Measurements from ENCODE around the gene ONECUT2. TPM values are rescaled to one million over a fixed set of nuclear protein-coding genes. Genes with fewer than 3 reads are reported as not detected.
"Not testable (repeated sequence)": the region's sequence is repeated elsewhere in the genome, so short reads cannot be mapped to it uniquely, and the experiment has no call there.

The ONECUT2 gene
- total RNA-seq, 2 experiments from 2014 or later = 0.02 TPM; not detected in 1

DNA sequence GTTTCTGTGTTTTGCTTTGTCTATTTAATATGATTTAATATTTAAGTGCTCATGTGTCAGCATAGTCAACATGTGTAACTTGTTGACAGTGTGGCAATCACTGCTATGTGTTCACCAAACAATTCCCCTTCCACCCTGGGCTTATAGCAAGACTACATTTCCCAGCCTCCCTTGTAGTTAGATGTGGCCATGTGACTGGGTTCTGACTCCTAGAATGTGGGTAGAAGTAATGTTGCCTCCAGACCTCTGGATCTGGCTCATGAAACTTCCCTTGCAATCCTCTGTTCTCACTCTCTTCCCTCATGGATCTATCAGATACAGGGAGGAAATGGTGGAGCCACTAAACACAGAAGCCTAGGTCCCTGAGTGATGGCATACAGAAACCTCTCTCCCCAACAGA is 87.2 kb downstream of the ONECUT2 start:
- H3K4me1 Mint-ChIP-seq (ENCODE audit: low read depth); POLR2A ChIA-PET; H3K9me3 Mint-ChIP-seq; H3K4me3 Mint-ChIP-seq; H3K36me3 Mint-ChIP-seq; intact Hi-C loops (cut with micrococcal nuclease); H3K27ac Mint-ChIP-seq; CTCF ChIA-PET; DNase-seq: not testable (repeated sequence)
- peaks cover 15% of the 10 kb centered on the region for H3K27me3 Mint-ChIP-seq

DNA sequence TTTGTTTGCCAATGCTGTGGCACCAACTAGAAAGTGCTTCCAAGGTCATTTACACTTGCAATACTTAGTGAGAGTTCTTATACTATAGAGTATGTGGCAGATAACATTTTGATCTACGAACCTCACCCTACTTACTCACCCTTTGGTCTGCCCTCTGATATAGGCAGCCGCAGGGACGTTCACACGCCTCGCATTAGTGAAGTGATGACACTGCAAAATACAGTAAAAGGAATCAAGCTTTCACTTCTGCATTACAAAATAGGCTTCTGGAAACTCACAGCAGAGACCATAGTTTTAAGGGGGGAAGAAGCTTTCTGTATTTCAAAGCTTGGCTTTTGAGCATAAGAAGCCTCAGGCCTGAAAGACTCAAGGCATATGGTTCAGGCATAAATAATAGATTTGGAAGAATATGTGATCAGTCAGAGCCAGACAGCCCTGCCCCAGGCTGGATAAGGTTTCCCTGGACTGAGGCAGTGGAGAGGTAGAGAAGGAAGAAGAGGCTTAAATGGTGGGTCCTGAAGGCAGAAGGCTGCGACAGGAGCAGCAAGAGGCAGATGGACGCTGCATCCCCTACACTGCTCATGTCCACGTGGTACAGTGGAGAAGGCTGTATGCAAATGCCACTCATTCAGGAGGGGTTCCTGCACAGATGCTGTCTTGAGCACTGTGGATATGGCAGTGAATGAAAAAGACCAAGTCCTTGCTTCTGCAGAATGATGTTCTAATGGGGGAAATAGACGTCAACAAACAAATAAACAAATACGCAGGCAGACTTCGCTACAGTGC is 88.2 kb downstream of the ONECUT2 start:
- CTCF ChIA-PET = no interaction called here

DNA sequence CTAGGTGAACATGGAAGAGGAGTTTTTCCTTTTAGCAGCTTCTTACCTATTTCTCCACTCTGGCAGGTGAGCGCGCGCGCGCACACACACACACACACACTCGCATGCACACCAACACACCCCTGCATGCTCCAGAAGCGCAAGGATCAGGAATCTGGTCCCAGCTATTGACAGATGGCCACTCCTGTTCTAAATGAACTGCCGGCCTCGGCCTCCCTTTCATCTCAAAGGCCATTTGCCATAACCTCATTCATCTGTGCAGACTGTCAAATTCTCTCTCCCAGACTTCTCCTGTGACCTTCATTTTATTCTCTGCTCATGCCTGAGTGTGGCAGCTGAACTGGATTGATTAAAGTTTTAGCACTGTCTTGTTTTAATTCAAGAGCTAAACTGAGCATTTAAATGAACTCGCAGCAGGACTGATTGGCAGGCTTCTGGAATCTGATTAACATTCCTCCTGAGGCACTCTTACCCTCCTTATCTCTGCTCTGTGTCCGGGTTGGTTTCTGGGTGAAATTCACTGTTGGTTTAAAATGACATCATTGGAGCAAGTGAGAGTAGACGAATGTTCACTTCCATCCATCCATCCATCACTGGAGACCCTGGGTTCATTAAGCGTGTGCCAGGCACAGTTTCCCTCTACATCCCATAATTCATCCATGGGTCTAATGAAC is 92.5 kb downstream of the ONECUT2 start:
- POLR2A ChIA-PET = no interaction called here
- DNase-seq = no peak
- Mint-ChIP-seq H3K27ac (no peak overlapping the region), H3K4me3 (no peak overlapping the region), H3K9me3 (no peaks in the 10 kb centered on the region), H3K4me1 (ENCODE audit: low read depth) (no peaks in the 10 kb centered on the region), H3K36me3 (no peaks in the 10 kb centered on the region), H3K27me3 (no peaks in the 10 kb centered on the region)
- intact Hi-C loops (cut with micrococcal nuclease) = no loop called here
- CTCF ChIA-PET = no interaction called here

More for the DNA sequence above, 88.2 kb downstream of the ONECUT2 start:
- Mint-ChIP-seq H3K9me3 (no peaks in the 10 kb centered on the region), H3K27me3 (peaks cover 12% of the 10 kb centered on the region), H3K36me3 (no peaks in the 10 kb centered on the region), H3K4me3 (no peak overlapping the region), H3K27ac (no peak overlapping the region), H3K4me1 (ENCODE audit: low read depth) (no peaks in the 10 kb centered on the region)
- POLR2A ChIA-PET = no interaction called here
- intact Hi-C loops (cut with micrococcal nuclease) = no loop called here
- DNase-seq = no peak

DNA sequence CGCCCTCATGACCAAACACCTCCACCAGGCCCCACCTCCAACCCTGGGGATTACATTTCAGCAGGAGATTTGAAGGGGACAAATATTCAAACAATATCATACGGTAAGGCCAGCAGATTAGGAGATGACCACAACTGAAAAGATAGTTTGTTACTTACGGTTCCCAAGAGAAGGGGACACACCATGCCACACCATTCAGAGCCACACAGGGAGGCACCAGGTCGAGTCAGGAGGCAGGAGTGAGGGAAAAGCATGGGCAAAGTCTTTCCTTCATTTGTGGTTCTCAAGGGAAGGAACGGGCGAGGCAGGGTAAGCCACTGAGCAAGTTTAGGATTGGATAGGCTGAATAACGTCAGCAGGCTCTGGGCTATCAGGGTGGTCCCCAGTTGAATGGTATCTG is 94.0 kb downstream of the ONECUT2 start:
- H3K36me3 Mint-ChIP-seq = no peaks in the 10 kb centered on the region
- DNase-seq = no peak
- intact Hi-C loops (cut with micrococcal nuclease) = no loop called here
- H3K27me3 Mint-ChIP-seq = no peaks in the 10 kb centered on the region
- H3K4me1 Mint-ChIP-seq (ENCODE audit: low read depth) = no peaks in the 10 kb centered on the region
- no peak overlapping the region for H3K27ac Mint-ChIP-seq
- ChIA-PET POLR2A (interaction anchor here (0.5 kb wide), 1 partner anchor 515 kb away, joined by 6 read pairs; no protein-coding TSS in a partner anchor), CTCF (no interaction called here)
- H3K4me3 Mint-ChIP-seq = no peak overlapping the region
- no peaks in the 10 kb centered on the region for H3K9me3 Mint-ChIP-seq

DNA sequence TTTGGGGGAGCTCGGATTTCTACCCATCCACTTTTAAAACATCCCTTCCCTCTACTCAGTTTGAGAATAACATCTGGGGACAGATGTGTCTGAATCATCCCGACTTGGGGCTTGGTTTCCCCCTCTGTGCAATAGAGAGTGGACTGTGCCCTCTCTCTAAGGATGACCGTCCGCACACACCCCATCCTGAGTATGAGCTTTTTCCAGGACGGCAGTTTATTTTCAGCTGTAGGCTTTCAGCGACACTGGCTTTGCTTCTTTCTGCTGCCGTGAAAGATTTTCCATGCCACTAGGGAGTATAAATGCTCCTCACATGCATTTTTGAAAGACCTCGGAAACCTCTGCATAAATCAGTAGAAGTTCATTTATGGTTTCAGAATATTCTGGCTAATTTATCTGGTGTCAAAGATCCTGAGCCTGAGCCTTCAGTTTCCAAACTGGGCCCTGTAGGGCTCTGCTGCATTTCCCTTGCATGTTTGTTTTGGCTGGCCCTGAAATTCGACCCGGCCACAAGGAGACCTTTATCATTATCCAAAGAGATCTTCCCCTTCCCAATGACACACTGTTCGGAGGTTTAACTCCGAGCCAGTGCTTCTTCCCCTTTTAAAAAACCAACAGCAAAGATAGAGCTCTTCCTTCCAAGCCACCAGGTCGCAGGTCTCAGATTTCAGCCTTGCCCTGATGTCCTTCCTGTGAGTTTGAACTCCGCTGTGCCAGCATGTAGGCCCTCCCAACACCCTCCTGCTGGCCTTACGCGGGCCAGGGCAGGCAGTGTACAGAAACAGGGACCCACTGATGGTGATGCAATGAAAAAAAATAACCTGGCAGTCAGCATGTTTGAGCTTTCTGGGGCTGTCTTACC is 98.1 kb downstream of the ONECUT2 start:
- ChIA-PET POLR2A (no interaction called here), CTCF (no interaction called here)
- intact Hi-C loops (cut with micrococcal nuclease) = no loop called here

DNA sequence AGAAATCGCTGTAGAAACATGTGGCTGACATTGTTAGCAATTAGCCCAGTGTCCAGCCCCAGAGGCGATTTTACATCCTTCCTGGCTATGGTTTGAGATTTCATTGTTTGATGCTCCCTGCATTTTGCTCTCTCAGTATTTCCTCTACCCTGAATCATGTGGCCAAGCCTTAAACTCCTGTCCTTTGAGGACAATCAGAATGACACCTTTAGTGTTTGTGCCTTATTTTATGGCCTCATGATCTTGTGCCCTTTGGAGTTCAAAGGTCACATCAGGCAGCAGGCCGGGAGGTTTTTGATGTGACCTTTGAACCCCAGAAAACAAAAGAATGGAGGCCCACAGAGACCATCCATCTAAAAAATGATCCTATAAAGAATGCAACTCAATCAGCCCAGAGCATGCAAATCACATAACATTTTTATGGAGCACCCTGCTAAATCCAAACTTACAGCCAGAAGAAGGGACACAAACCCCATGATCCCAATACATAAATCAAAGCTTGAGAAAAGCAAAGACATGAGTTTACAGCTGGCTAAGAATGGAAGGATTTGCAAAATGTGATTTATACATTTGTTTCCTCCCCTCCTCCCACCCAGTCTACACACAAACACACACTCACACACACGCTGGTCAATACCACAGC is 98.8 kb downstream of the ONECUT2 start:
- Mint-ChIP-seq H3K27me3 (no peaks in the 10 kb centered on the region), H3K27ac (no peak overlapping the region), H3K4me1 (ENCODE audit: low read depth) (no peaks in the 10 kb centered on the region), H3K4me3 (no peak overlapping the region), H3K9me3 (no peaks in the 10 kb centered on the region), H3K36me3 (no peaks in the 10 kb centered on the region)
- POLR2A ChIA-PET = no interaction called here
- DNase-seq = no peak
- CTCF ChIA-PET = no interaction called here
- intact Hi-C loops (cut with micrococcal nuclease) = no loop called here

More for the DNA sequence above, 98.1 kb downstream of the ONECUT2 start:
- no peaks in the 10 kb centered on the region for H3K9me3 Mint-ChIP-seq
- no peak overlapping the region for H3K27ac Mint-ChIP-seq
- no peaks in the 10 kb centered on the region for H3K27me3 Mint-ChIP-seq
- no peak overlapping the region for H3K4me3 Mint-ChIP-seq
- no peaks in the 10 kb centered on the region for H3K4me1 Mint-ChIP-seq (ENCODE audit: low read depth)
- no peak for DNase-seq
- no peaks in the 10 kb centered on the region for H3K36me3 Mint-ChIP-seq

DNA sequence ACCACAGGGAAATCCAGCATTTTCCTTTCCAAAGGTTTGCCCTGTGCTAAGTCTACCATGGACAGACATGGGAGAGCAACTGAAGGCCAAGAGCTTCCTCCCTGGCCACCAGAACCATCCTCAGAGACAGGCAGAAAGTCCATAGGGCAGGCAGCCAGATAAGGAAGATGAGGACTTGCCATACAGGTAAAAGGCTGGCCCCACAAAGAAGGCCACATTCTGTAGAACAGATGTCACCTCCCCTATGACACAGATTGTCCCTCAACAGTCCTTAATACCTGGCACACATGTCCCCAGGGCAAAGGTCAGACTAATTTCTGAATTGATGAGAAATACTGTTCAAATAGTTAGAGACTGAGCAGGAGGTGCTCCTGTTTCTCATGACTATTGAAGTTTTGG is 99.3 kb downstream of the ONECUT2 start:
- no peak for DNase-seq
- Mint-ChIP-seq H3K27ac (no peak overlapping the region), H3K9me3 (no peaks in the 10 kb centered on the region), H3K27me3 (no peaks in the 10 kb centered on the region), H3K36me3 (no peaks in the 10 kb centered on the region), H3K4me1 (ENCODE audit: low read depth) (no peaks in the 10 kb centered on the region), H3K4me3 (no peak overlapping the region)
- intact Hi-C loops (cut with micrococcal nuclease) = no loop called here
- ChIA-PET POLR2A (no interaction called here), CTCF (no interaction called here)

DNA sequence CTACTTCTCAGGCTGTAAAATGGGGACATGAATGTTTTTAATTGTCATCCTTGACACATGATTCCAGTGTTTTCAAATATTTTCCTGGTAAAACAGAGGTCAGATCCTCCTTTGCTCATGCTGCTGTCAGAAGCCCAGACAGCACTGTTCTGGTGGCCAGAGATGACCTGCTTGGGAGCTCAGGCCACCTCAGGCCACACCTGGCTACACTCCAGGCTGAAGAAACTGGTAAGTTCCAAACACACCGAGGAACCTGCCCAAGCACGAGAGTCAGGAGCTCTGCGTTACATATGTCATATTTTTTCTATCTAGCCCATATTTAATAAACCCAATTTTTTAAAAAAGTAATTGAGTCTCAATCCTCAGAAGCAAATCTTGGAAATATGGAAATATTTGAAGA is 103.4 kb downstream of the ONECUT2 start:
- Mint-ChIP-seq H3K27me3 (no peaks in the 10 kb centered on the region), H3K4me3 (no peak overlapping the region), H3K4me1 (ENCODE audit: low read depth) (no peaks in the 10 kb centered on the region), H3K27ac (no peak overlapping the region), H3K36me3 (no peaks in the 10 kb centered on the region), H3K9me3 (no peaks in the 10 kb centered on the region)
- ChIA-PET POLR2A (no interaction called here), CTCF (no interaction called here)
- intact Hi-C loops (cut with micrococcal nuclease) = no loop called here
- DNase-seq = no peak

DNA sequence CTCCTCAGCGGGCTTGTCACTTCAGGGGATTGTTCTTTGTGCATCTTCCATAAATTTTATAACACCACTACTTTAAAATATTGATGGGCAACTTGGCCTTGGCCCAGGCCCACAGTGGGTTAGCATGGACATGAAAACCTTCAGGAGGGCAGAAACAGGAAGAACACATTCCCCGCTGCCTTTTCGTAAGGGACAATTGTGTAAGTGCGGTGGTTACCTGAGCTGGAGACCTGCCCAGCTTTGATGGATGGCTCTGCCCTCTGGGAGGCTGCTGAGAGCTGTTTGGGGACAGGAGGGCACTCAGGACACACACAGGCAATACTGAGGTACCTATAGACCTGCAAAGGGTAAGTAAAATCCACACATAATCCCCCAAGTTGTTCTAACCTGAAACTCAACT is 104.5 kb downstream of the ONECUT2 start:
- DNase-seq = no peak
- H3K27ac Mint-ChIP-seq = no peak overlapping the region
- H3K9me3 Mint-ChIP-seq = no peaks in the 10 kb centered on the region
- H3K4me1 Mint-ChIP-seq (ENCODE audit: low read depth) = no peaks in the 10 kb centered on the region
- no peaks in the 10 kb centered on the region for H3K36me3 Mint-ChIP-seq
- H3K4me3 Mint-ChIP-seq = no peak overlapping the region
- ChIA-PET POLR2A (no interaction called here), CTCF (no interaction called here)
- intact Hi-C loops (cut with micrococcal nuclease) = no loop called here
- no peaks in the 10 kb centered on the region for H3K27me3 Mint-ChIP-seq

Other genes starting within 250 kb of the ONECUT2 start
- not detected for gene ST8SIA3, start 82.8 kb upstream of the ONECUT2 start, total RNA-seq
- 10 to 100 TPM; 17.5 to 20.2 TPM for gene FECH, start 151.3 kb downstream of the ONECUT2 start, total RNA-seq
- 100 to 1,000 TPM; 100 to 105 TPM for gene NARS1, start 186.5 kb downstream of the ONECUT2 start, total RNA-seq